HG02678 (cell line): Measurements from ENCODE around the gene SELENON.
A peak's percentile ranks its signal among the peaks of the same experiment; 100 is the strongest.

Source experiments
- ATAC-seq: cut with Tn5 transposase; IDR thresholded peaks from one replicate; pipeline ENCODE4 v1.9.1; 2021; ENCODE audit warnings: mild to moderate bottlenecking, moderate library complexity; ENCODE audit not compliant: unreplicated experiment

SELENON gene

GRCh38 chr1:25787760-25788166 is 12.2 kb upstream of the SELENON start:
- ATAC-seq, result no peak

GRCh38 chr1:25790472-25790871 is 9.5 kb upstream of the SELENON start:
- ATAC-seq, result no peak

GRCh38 chr1:25792115-25792514 is 7.9 kb upstream of the SELENON start:
- no peak for ATAC-seq

- no peak for ATAC-seq
Observed at GRCh38 chr1:25793585-25794170, 6.3 kb upstream of the SELENON start.

- ATAC-seq, result no peak
Observed at GRCh38 chr1:25794325-25794724, 5.7 kb upstream of the SELENON start.

GRCh38 chr1:25795211-25795610 is 4.8 kb upstream of the SELENON start:
- ATAC-seq, result no peak

GRCh38 chr1:25795946-25796810 is 3.8 kb upstream of the SELENON start:
- ATAC-seq, result no peak

- no peak for ATAC-seq
Observed at GRCh38 chr1:25796811-25797458, 3.1 kb upstream of the SELENON start.

- ATAC-seq, result no peak
Observed at GRCh38 chr1:25797939-25798338, 2.1 kb upstream of the SELENON start.

- no peak for ATAC-seq
Observed at GRCh38 chr1:25798666-25799351, 1.2 kb upstream of the SELENON start.

GRCh38 chr1:25799352-25799934 is 550 bp upstream of the SELENON start:
- ATAC-seq, result no peak

- no peak for ATAC-seq
Observed at GRCh38 chr1:25800703-25801377, 847 bp downstream of the SELENON start.

- ATAC-seq, result peak; percentile 62
Observed at GRCh38 chr1:25802915-25803314, 2.9 kb downstream of the SELENON start.

GRCh38 chr1:25803368-25803767 is 3.4 kb downstream of the SELENON start:
- ATAC-seq, result no peak

- no peak for ATAC-seq
Observed at GRCh38 chr1:25804244-25804963, 4.4 kb downstream of the SELENON start.

- ATAC-seq, result no peak
Observed at GRCh38 chr1:25804964-25805862, 5.2 kb downstream of the SELENON start.

GRCh38 chr1:25805863-25806225 is 5.9 kb downstream of the SELENON start:
- no peak for ATAC-seq

- ATAC-seq, result no peak
Observed at GRCh38 chr1:25806418-25806817, 6.4 kb downstream of the SELENON start.
